Thymus (tissue), 11 donors: ENCODE data around the gene MYO1D. TPM values are rescaled to one million over a fixed set of nuclear protein-coding genes. Genes with fewer than 3 reads are reported as not detected.

Experiments used
- DNase-seq, 9 donors: peaks; one replicate each; pipeline ENCODE4 v3.0.0-alpha.2; 2013; ENCODE audit warnings: low spot score in 9 of 9, low read depth in 6 of 9, missing footprints in 1 of 9
- H3K27ac ChIP-seq, 2 donors: one replicate each; pipeline ENCODE4 v1.5.1; 2013; ENCODE audit warnings: control low read depth in 1 of 2, low read depth in 1 of 2, low read length in 1 of 2, mild to moderate bottlenecking in 1 of 2, moderate library complexity in 1 of 2
- H3K27me3 ChIP-seq, 2 donors: one replicate each; pipeline ENCODE4 v1.5.1; 2013; ENCODE audit warnings: low read length in 1 of 2; ENCODE audit not compliant: control insufficient read depth in 2 of 2, insufficient read depth in 1 of 2
- H3K36me3 ChIP-seq, 2 donors: one replicate each; pipeline ENCODE4 v1.5.1; 2013; ENCODE audit warnings: low read length in 1 of 2, mild to moderate bottlenecking in 1 of 2, moderate library complexity in 1 of 2; ENCODE audit not compliant: control insufficient read depth in 2 of 2, insufficient read depth in 2 of 2
- H3K4me1 ChIP-seq, 2 donors: one replicate each; pipeline ENCODE4 v1.5.1; 2013; ENCODE audit warnings: low read length in 2 of 2; ENCODE audit not compliant: control insufficient read depth in 2 of 2, insufficient read depth in 2 of 2
- H3K4me3 ChIP-seq, 2 donors: one replicate each; pipeline ENCODE4 v1.5.1; 2013; ENCODE audit warnings: low read length in 2 of 2, control low read depth in 1 of 2, mild to moderate bottlenecking in 1 of 2
- H3K9me3 ChIP-seq, 2 donors: one replicate each; pipeline ENCODE4 v1.5.1; 2013; ENCODE audit warnings: low read length in 1 of 2, mild to moderate bottlenecking in 1 of 2; ENCODE audit not compliant: control insufficient read depth in 2 of 2, insufficient read depth in 1 of 2
- WGBS: extraction: QIAGEN DNeasy Blood & Tissue Kit; methylation state at CpG from one replicate; pipeline ENCODE4 v1.1.7; 2013; 5-methylcytosine and 5-hydroxymethylcytosine counted together
- polyA plus RNA-seq: library from polyadenylated mRNA; stranded (reverse); fragments of 200-250 nt; gene quantifications from one replicate; pipeline ENCODE4 v1.2.3, GENCODE V29; 2013
- total RNA-seq: library from RNA; stranded (reverse); fragments of 120-200 nt; gene quantifications from one replicate; pipeline ENCODE4 v1.2.4, GENCODE V29; 2013
- donor health status: healthy.

The MYO1D gene
- total and polyA plus RNA-seq, 2 donors = 5.7 to 12.4 TPM

- Histone ChIP-seq H3K27me3 (peaks cover 9 to 20% of the 10 kb centered on the region in 2 donors), H3K4me1 (peaks cover 4 to 5% of the 10 kb centered on the region in 2 donors), H3K27ac (no peak overlapping the region), H3K36me3 (no peaks in the 10 kb centered on the region), H3K9me3 (no peaks in the 10 kb centered on the region), H3K4me3 (no peak overlapping the region)
- 92% methylated on average over 6 of the region's 6 CpGs for whole genome bisulfite sequencing
- no peak for DNase-seq
These were observed 3.9 kb upstream of the MYO1D start for GRCh38 chr17:32880671-32881453.

GRCh38 chr17:32879134-32879533, 2.2 kb upstream of the MYO1D start:
- H3K9me3 ChIP-seq = no peaks in the 10 kb centered on the region
- no peak overlapping the region for H3K27ac ChIP-seq
- H3K4me1 ChIP-seq = peaks cover 4 to 5% of the 10 kb centered on the region in 2 donors
- H3K27me3 ChIP-seq = peaks cover 13 to 35% of the 10 kb centered on the region in 2 donors
- DNase-seq = no peak
- H3K4me3 ChIP-seq = no peak overlapping the region
- WGBS = 95% methylated on average over 1 of the region's 1 CpG
- no peaks in the 10 kb centered on the region for H3K36me3 ChIP-seq

- H3K9me3 ChIP-seq = no peaks in the 10 kb centered on the region
- 97% methylated on average over 3 of the region's 3 CpGs for WGBS
- no peaks in the 10 kb centered on the region for H3K36me3 ChIP-seq
- DNase-seq = no peak
- H3K27ac ChIP-seq = no peak overlapping the region
- H3K4me1 ChIP-seq = peaks cover 4 to 5% of the 10 kb centered on the region in 2 donors
- peaks cover 13 to 39% of the 10 kb centered on the region in 2 donors for H3K27me3 ChIP-seq
- H3K4me3 ChIP-seq = no peak overlapping the region
These were observed 1.3 kb upstream of the MYO1D start for GRCh38 chr17:32878211-32878610.

DNA sequence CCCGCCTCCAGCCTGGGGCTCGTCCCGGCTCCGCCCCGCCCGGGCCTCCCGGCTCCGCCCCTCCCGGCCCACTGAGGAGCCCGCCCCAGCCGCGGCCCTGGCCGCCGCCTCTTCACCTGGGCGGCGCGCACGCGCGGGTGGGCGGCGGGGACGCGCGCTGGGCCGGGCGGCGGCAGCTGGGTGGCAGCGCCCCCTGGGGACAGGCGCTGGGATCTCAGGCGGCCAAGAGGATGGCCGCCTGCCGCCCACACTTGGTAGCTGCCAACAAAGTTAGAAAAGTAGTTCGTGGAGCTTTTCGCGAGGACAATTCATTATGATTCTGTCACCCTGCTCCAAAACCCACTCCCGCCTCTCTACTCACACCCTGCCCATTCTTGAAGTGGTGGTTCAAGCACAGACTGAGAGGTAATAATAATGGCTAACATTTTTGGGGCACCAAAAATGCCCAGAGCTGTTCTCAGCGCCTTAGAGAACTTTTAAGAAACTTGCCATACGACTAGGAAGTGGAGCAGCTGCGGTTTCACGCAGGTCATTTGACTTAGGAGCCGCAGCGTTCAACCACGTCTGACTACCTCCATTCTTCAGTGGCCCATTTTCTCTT, 340 bp upstream of the MYO1D start:
- H3K27ac ChIP-seq = peak overlapping the region; percentile 37 to 46
- H3K27me3 ChIP-seq = peaks cover 13 to 39% of the 10 kb centered on the region in 2 donors
- WGBS = under 1% methylated on average over 44 of the region's 44 CpGs
- H3K4me3 ChIP-seq = peak overlapping the region; percentile 34 to 56
- DNase-seq = peak; percentile 34 to 92 (median 82)
- no peaks in the 10 kb centered on the region for H3K9me3 ChIP-seq
- peaks cover 4 to 5% of the 10 kb centered on the region in 2 donors for H3K4me1 ChIP-seq
- H3K36me3 ChIP-seq = no peaks in the 10 kb centered on the region

GRCh38 chr17:32875923-32876416, 954 bp downstream of the MYO1D start:
- H3K4me1 ChIP-seq = peaks cover 4 to 5% of the 10 kb centered on the region in 2 donors

GRCh38 chr17:32875230-32875917, 1.6 kb downstream of the MYO1D start:
- H3K27ac ChIP-seq = no peak overlapping the region
- no peaks in the 10 kb centered on the region for H3K36me3 ChIP-seq
- peaks cover 11 to 39% of the 10 kb centered on the region in 2 donors for H3K27me3 ChIP-seq
- WGBS = 96% methylated on average over 2 of the region's 2 CpGs
- H3K9me3 ChIP-seq = no peaks in the 10 kb centered on the region
- DNase-seq = no peak
- no peak overlapping the region for H3K4me3 ChIP-seq
- H3K4me1 ChIP-seq = peaks cover 4 to 5% of the 10 kb centered on the region in 2 donors

More at GRCh38 chr17:32875923-32876416, 954 bp downstream of the MYO1D start:
- WGBS = 16% methylated on average over 15 of the region's 15 CpGs
- Histone ChIP-seq H3K27me3 (peaks cover 11 to 39% of the 10 kb centered on the region in 2 donors), H3K27ac (peak overlapping the region; percentile 53 to 88), H3K9me3 (no peaks in the 10 kb centered on the region), H3K4me3 (peak overlapping the region in 1 of 2 donors; percentile 35), H3K36me3 (no peaks in the 10 kb centered on the region)
- DNase-seq = peak in 4 of 9 donors; percentile 1 to 48 (median 8)

DNA sequence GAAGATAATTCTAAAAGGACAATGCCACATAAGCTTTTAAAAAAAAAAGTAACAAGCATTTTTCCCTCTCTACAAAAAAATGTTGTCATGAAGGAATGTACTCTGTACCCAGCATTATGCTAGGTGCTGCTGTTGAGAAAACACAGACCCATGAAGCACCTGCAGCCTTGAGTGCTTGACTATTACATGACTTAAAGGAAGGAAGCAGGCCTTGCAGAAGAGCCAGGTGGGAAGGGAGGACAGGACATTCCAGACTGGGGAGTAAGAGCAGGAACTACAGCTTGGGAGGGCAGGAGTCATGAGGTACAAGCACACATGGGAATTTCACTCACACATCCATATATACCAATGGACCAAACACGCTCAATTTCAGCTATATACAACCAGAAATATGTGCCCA, 3.8 kb downstream of the MYO1D start:
- no peak for DNase-seq
- no peak overlapping the region for H3K27ac ChIP-seq
- no peak overlapping the region for H3K4me3 ChIP-seq
- peaks cover 4 to 5% of the 10 kb centered on the region in 2 donors for H3K4me1 ChIP-seq
- H3K27me3 ChIP-seq = peaks cover 4 to 37% of the 10 kb centered on the region in 2 donors
- WGBS = 95% methylated on average over 1 of the region's 1 CpG
- H3K9me3 ChIP-seq = no peaks in the 10 kb centered on the region
- no peaks in the 10 kb centered on the region for H3K36me3 ChIP-seq

DNA sequence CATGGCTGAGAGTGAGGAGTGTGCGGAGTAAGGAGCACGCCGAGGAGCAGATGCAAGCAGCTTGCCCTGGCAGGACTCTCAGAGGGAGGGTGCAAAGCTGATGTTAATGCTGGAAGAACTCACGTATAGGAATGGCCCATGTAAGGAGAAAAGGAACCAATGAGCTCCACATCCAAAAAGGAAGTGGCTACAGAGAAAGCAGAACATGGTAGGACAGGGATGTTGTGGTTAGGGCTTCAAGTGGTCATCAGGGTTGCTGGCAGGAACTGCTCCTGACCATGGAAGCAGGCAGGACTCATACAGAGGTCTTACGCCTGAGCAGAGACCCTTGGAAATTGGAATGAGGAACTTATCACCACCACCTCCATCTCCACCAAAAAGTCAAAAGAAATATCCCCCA, 5.2 kb downstream of the MYO1D start:
- no peaks in the 10 kb centered on the region for H3K36me3 ChIP-seq
- H3K4me3 ChIP-seq = no peak overlapping the region
- no peaks in the 10 kb centered on the region for H3K9me3 ChIP-seq
- DNase-seq = peak in 1 of 9 donors; percentile 5
- no peaks in the 10 kb centered on the region for H3K4me1 ChIP-seq
- WGBS = 69% methylated on average over 5 of the region's 5 CpGs
- peaks cover 4 to 29% of the 10 kb centered on the region in 2 donors for H3K27me3 ChIP-seq
- H3K27ac ChIP-seq = no peak overlapping the region
